HG03060 (cell line): ENCODE measurements around the gene AKNAD1.
"Not testable (repeated sequence)": the region's sequence is repeated elsewhere in the genome, so short reads cannot be mapped to it uniquely, and the experiment has no call there.

ENCODE experiments used
- ATAC-seq: cut with Tn5 transposase; IDR thresholded peaks from one replicate; pipeline ENCODE4 v1.9.1; 2021; ENCODE audit warnings: low read depth, moderate number of reproducible peaks; ENCODE audit not compliant: unreplicated experiment

Gene AKNAD1

DNA sequence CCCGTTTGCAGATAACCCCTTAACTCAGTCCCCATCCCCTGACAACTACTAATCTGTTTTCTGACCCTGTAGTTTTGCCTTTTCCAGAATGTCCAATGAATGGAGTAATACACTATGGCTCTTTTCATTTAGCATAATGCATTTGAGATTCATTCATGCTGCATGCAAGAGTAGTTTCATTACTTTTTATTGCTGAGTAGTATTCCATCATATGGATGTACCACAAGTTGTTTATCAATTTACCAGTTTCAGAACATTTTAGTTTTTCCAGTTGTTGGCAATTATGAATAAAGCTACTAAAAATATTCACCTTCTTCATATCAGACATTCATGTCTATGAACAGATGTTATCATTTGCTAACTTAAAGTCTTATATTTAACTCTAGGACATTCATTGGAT is 65.1 kb downstream of the AKNAD1 start:
- no peak for ATAC-seq

DNA sequence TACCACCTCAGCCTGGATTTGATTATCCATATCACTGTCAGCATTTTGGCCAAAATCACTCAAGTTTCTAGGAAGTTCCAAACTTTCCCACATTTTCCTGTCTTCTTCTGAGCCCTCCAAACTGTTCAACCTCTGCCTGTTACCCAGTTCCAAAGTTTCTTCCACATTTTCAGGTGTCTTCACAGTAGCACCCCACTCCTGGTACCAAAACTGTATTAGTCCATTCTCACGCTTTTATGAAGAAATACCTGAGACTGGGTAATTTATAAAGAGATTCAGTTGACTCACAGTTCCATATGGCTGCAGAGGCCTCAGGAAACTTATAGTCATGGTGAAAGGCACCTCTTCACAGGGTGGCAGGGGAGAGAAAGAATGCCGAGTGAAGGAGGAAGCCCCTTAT is 71.0 kb downstream of the AKNAD1 start:
- ATAC-seq = no peak

DNA sequence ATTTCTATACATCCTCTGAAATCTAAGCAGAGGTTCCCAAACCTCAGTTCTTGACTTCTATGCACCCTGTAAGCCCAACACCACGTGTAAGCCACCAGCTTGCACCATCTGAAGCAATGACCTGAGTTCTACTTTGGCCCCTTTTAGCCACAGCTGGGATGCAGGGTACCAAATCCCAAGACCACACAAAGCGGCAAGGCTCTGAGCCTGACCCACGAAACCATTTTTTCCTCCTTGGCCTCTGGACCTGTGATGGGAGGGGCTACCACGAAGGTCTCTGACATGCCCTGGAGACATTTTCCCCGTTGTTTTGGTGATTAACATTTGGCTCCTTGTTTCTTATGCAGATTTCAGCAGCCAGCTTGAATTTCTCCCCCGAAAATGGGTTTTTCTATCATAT is 71.6 kb downstream of the AKNAD1 start:
- ATAC-seq = no peak

DNA sequence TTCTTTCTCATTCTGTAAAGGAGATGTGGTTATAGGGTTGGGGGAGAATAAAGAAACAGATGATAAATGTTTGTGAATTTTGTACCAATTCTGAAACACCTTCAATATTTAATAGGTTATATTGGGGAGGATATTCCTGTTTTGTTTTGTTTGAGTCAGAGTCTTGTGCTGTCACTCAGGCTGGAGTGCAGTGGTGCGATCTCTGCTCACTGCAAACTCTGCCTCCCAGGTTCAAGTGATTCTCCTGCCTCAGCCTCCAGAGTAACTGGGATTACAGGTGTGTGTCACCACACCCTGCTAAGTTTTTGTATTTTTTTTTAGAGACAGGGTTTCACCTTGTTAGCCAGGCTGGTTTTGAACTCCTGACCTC is 75.3 kb downstream of the AKNAD1 start:
- not testable (repeated sequence) for ATAC-seq

DNA sequence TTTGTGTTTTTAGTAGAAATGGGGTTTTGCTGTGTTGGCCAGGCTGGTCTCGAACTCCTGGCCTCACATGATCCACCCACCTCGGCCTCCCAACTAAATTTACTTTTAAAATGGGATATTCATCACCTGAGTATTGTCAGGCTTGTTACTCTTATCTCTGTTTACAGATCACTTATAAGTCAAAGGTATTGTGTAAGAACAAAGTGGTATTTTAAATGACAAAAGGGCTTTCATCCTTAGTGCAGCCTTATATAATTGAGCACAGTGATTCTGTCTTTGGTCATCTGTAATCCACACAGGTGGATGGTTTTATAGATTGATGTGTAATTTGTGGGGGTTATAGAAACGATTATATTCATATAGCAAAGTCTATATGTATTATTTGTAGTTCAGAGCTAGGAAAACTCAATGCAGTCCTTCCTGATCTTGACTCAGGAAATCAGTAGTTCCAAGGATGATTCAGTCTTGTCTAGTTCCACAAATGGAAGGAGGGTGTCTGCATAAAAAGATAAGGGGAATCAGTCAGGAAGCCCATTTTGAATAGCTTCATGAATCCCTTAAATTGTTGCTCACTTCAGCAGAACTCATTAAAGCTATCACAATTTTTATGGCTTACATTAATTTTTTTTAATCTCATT is 75.8 kb downstream of the AKNAD1 start:
- ATAC-seq = no peak

DNA sequence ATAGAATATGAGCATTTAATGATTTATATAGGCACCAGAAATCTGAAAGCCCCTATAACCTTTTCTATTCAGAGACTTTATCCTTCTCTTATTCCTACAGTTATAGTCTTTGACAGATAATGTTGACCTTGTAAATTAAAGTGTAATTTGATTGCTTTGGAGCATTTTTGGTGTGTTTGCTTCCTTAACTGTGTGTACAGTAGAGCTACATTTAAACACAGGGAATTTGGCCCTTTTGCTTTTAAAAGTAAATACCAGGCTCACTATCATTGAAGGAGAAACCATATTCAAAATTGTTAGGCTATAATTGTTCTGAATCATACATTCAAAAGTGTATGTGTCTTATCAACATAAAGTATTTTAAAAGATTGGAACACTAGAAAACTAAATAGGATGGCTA is 77.4 kb downstream of the AKNAD1 start:
- ATAC-seq = no peak

DNA sequence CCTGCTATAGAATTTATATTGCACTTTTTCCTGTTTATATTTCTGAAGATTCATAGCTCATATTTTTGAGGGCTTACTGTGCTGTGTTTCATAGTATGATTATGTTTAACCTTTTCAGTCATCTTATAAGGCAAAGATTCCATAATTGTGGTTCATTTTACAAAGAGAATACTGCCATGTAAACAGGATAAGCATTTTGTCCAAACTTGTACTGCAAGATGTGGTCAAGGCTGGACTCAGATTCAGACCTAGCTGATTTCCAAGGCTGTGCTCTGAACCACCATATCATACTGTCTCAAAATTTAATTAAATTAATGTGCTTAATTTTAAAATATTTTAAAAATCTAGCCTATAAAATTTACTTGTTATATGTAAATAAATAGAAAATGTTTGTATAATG is 79.1 kb downstream of the AKNAD1 start:
- no peak for ATAC-seq

DNA sequence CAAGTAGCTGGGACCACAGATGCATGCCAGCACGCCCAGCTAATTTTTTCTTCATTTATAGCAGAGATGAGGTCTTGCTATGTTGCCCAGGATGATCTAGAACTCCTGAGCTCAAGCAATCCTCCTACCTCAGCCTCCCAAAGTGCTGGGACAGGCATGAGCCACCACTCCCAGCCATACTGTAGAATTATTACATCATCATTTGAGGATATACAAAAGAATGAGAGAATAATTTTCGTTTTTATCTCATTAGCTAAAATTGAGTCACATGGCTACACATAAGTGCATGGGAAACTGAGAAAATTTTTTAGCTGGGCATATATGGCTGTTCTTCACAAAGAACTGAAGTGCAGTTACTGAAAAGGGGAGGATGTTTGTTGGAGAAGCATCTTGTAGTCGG is 89.2 kb downstream of the AKNAD1 start:
- no peak for ATAC-seq

DNA sequence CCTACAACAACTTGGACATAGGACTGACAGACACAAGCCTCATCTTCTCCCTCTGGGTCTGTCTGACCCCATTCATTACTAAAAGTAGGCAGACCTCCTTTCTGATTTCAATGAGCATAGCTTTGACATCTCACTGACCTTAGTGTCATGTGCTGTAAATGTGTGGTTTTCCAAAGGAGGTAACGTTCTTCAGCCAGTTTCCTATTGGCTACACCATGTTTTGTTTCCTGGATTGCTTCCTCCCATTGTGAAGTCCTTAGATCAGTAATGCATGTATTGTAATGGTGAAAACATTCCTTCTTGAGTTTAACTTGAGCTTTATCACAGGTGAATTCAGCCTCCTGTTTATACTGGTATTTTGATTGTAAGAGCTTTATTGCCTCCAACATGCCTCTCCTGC is 89.8 kb downstream of the AKNAD1 start:
- ATAC-seq = no peak
